ENCODE measurements around the gene CCDC9. TPM values are rescaled to one million over a fixed set of nuclear protein-coding genes. Genes with fewer than 3 reads are reported as not detected.
"Not testable (repeated sequence)": the region's sequence is repeated elsewhere in the genome, so short reads cannot be mapped to it uniquely, and the experiment has no call there.

The CCDC9 gene
- total RNA-seq, 1 experiment from 2014 or later = 6.1 TPM

DNA sequence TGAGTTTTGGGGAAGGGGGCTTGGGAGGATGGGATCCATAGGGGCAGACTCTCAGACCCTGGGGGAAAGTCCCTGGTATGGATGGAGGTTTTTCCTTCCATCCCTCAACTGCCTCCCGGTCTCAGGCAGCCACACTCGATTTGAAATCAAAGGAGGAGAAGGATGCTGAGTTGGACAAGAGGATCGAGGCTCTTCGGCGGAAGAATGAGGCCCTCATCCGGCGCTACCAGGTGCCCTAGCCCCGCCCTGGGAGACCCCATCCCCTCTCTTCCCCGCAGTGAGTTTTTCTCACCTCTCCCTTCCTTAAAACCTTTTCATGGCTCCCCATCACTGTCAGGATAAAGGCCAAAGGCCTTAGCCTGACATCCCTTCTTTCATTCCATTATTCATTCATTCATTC is 2.1 kb downstream of the CCDC9 start:
- DNase-seq (ENCODE audit: extremely low read depth, low read depth) = no peak

DNA sequence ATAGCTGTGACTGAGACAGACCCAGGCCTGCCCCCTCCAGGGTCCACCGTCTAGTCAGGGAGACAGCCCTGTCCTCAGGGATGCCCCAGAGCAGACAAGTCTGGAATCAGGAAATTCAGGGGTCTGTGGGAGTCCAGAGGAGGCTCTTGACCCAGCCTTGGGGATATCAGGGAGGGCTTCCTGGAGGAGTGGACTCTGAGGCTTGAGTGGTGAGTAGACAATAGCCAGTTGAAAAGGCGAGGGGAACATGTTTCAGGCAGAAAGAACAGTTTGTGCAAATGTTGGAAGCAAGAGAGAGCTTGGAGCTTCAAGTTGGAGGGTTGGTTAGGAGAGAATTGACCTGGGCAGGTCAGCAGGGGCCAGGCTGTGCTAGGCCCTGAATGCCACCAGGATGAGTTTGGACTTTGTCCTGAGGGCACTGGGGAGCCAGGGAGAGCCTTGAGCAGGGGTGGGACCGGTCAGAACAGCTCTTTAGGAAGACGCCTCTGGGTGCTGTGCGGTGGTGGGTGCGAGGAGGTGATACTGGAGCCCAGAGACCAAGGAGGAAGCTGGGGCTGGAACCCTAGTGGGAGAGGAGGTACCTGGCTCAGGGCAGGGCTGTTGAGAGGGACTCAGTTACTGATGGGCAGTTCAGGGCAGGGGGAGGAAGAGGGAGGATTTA is 2.7 kb downstream of the CCDC9 start:
- DNase-seq (ENCODE audit: extremely low read depth, low read depth) = no peak

DNA sequence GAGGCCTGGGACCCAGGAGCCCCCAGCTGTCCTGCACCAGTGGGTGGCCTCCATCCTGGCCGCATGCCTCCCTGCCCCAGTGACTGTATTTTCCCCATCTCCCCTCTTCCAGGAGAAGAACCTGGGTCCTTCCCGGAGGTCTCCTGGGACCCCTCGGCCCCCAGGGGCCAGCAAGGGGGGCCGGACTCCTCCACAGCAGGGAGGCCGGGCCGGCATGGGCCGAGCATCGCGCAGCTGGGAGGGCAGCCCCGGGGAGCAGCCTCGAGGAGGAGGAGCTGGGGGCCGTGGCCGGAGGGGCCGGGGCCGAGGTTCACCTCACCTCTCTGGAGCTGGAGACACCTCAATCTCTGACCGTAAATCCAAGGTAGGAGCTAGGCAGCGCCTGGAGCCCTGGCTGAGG is 4.2 kb downstream of the CCDC9 start:
- no peak for DNase-seq (ENCODE audit: extremely low read depth, low read depth)

DNA sequence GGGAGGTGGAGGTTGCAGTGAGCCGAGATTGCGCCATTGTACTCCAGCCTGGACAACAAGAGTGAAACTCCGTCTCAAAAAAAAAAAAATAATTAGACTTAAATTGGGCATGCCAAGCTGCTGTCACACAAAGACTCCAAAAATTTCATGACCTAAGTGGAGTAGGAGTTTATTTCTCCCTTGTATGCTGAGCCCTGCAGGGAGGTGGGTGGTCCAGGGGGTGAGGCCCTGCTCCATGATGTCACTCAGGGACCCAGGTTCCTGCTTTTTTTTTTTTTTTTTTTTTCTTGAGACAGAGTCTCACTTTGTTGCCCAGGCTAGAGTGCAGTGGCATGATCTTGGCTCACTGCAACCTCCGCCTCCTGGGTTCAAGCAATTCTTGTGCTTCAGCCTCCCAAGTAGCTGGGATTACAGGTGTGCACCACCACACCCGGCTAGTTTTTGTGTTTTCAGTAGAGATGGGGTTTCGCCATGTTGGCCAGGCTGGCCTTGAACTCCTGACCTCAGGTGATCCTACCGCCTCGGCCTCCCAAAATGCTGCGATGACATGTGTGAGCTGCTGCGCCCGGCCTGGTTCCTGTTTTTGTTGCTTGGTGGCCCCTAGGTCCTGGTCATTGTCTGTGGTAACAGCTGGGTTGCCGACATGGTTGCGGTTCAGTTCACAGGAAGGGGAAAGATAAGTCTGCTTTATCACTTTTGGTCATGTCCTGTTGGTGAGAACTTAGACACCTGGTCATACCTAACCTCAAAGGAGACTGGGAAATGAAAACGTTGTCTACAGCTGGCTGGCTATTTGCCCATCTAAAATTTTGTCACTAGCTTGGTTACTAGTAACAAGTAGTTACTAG is 5.8 kb downstream of the CCDC9 start:
- not testable (repeated sequence) for DNase-seq (ENCODE audit: extremely low read depth, low read depth)

DNA sequence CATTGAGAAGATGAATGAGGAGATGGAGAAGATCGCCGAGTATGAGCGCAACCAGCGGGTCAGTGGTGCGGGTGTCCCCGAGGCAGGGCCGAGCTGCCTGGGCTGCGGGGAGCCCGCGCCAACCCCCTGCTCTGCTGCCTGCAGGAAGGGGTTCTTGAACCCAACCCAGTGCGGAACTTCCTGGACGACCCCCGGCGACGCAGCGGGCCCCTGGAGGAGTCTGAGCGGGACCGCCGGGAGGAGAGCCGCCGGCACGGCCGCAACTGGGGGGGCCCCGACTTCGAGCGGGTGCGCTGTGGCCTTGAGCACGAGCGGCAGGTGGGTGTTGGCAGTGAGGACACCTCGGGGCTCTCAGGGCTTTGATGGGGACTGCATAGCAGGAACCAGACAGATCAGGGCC is 8.3 kb downstream of the CCDC9 start:
- no peak for DNase-seq (ENCODE audit: extremely low read depth, low read depth)

DNA sequence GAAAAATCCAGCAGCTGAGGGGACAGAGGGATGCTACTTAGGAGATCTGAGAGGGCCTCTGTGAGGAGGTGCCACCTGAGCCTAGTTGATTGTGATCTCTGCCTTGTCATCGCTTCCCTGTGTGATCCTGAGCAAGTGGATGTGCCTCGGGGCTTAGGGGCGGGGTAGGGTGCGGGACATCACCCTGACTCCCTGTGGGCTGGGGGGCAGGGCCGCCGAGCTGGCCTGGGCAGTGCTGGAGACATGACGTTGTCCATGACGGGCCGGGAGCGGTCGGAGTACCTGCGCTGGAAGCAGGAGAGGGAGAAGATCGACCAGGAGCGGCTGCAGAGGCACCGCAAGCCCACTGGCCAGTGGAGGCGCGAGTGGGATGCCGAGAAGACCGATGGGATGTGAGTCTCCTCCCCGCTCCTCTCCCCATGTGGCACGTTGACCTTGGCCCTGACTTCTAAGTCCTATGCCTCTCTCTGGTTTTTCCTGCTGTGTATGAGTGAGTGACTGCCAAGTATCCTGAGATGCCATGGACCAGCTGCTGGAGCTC is 10.1 kb downstream of the CCDC9 start:
- no peak for DNase-seq (ENCODE audit: extremely low read depth, low read depth)

DNA sequence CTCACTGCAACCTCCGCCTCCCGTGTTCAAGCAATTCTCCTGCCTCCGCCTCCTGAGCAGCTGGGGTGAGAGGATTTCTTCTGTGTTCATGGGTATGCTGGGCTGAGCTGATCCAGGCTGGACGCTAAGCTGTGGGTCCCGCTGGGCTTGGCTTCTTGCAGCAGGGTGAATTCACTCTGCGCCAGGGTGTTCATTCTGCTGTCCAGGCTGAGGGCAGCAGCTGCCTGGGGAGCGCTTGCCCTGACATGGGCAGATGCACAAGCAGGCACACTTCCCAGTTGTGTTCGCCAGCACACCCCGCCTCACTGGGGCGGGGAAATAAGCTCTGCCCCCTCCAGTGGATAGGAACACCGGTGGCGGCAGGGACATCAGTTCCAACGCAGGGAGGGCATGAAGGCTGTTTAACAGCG is 11.0 kb downstream of the CCDC9 start:
- DNase-seq (ENCODE audit: extremely low read depth, low read depth) = no peak

DNA sequence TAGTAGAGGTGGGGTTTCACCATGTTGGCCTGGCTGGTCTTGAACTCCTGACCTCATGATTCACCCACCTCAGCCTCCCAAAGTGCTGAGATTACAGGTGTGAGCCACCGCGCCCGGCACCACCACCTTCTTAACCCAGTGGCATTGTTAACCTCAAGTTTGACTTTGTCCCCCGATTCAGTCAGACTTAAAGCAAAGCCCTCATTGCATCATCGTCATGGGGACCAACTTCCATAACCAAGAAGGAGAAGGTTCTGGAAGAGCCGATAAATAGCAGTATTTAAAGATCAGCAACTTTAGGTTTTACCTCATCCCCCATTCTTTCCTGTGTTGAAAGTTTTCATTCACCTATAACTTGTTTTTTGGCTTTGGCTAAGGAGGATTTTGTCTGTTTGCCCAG is 11.7 kb downstream of the CCDC9 start:
- no peak for DNase-seq (ENCODE audit: extremely low read depth, low read depth)

DNA sequence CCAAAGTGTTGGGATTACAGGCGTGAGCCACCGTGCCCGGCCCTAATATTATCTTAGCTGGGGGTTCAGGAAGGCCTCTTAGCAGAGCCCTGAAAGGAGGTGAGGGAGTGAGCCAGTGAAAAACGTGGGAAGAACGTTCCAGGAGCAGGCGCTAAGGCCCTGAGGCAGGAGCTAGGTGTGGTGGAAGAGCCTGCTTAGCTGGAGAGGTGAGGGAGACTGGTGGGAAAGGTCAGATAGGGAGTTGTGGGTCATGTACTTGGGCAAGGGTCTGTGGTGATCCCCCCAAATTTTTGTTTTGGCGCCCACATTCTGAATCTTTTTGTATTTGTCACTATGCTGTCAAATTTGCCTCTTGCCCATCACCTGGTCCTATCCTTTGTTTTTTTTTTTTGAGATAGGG is 13.3 kb downstream of the CCDC9 start:
- no peak for DNase-seq (ENCODE audit: extremely low read depth, low read depth)

DNA sequence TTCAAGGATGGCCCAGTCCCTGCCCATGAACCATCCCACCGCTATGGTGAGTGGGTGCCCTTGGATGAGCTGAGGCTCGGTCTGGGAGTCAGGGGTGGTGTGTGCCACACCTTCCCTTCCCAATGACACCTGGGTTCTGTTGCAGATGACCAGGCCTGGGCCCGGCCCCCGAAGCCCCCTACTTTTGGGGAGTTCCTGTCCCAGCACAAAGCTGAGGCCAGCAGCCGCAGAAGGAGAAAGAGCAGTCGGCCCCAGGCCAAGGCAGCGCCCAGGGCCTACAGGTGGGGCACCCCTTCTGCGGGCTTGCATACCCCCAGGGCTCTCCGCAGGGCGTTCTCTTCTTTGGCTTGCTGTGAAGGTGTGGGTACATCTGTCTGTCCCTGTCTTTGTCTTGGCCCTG is 14.1 kb downstream of the CCDC9 start:
- DNase-seq (ENCODE audit: extremely low read depth, low read depth) = no peak

DNA sequence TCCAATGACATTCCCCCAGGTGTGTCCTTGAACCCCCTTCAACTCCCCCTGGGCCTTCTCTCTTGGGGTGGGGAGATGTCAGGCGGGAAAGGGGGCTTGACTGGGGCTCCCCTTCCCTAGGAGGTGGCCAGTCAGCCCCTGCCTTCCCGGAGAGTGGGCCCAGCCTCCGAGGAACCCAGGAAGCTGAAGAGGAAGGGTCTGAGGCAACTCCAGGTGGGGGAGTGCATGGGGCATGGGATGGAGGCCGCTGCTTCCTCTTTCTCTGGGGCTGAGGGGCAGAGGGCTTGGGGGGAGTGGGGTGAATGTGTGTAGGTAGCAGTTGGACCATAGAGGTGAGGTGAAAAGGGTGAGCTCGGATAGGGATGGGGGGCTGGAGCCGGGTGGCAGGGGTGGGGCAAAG is 15.6 kb downstream of the CCDC9 start:
- no peak for DNase-seq (ENCODE audit: extremely low read depth, low read depth)

DNA sequence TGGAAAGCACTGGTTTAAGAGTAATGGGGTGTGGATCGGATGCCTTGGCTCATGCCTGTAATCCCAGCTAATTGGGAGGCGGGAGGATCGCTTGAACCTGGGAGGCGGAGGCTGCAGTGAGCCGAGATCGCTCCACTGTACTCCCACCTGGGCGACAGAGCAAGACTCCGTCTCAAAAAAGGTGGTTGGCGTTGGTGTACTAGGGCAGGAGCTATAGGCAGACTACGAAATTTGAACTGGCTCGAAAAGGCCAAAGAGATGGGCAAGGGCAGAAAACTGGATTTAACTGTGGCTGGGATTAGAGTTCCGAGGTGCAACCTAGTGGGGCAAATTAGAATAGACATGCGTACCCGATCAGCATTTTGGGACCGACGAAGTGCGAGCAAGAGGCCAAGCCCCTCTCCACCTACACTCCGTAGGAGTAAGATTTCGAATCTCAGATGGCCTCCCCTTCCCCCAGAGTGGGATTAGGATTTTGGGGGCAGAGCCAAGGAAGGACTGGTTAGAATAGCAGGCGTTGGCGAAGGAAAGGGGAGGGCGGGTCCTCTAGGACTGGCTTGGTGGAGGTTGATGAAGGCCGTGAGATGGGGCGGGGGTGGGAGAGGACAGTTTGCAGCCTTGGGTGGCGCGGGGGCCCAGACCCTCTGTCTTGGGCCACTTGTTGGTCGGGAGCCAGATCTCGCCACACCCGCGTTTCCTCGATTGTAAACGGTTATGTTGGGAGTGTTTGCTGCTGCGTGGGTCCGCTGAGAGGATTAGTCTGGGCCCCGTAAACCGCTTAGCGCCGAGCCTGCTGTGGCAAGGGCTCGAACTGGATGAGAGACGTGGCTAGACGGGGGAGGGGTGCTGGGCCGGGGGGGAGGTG is 16.4 kb downstream of the CCDC9 start:
- DNase-seq (ENCODE audit: extremely low read depth, low read depth) = no peak

DNA sequence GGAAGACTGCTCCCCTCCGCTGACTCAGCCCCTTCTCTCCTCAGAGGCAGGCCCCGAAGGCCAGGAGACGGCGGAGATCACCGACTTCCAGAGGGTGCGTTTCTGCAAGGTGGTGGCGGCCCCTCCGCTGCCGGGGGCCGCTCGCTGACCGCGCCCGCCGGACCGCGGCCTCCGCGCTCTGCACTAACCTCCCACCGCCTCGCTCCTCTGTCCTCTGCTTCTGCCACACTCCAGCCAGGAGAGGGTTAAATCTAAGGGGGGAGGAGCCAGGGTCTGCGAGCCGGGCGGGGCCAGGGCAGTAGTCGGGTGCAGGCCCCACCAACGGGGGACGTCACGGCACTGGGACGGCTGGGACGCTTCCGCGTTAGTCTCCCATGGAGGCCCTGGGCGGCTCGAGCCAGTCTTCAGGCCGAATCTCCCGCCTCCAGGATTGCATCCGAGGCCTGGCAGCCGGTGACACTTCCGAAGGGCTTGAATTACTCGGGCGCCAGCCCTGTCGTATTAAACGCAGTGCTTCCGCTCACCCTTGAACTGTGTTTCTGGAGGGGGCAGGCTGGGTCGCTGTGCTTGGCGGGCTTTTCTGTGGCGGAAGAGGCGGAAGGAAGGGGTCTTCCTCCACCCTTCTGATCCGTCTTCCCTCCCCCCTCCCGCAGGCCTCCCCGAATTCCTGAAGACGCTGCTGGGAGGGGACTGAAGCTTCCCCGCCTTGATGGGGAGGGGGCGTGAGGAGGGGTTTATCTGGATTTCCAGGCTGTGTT is 17.2 kb downstream of the CCDC9 start:
- peak; percentile 77 for DNase-seq (ENCODE audit: extremely low read depth, low read depth)

DNA sequence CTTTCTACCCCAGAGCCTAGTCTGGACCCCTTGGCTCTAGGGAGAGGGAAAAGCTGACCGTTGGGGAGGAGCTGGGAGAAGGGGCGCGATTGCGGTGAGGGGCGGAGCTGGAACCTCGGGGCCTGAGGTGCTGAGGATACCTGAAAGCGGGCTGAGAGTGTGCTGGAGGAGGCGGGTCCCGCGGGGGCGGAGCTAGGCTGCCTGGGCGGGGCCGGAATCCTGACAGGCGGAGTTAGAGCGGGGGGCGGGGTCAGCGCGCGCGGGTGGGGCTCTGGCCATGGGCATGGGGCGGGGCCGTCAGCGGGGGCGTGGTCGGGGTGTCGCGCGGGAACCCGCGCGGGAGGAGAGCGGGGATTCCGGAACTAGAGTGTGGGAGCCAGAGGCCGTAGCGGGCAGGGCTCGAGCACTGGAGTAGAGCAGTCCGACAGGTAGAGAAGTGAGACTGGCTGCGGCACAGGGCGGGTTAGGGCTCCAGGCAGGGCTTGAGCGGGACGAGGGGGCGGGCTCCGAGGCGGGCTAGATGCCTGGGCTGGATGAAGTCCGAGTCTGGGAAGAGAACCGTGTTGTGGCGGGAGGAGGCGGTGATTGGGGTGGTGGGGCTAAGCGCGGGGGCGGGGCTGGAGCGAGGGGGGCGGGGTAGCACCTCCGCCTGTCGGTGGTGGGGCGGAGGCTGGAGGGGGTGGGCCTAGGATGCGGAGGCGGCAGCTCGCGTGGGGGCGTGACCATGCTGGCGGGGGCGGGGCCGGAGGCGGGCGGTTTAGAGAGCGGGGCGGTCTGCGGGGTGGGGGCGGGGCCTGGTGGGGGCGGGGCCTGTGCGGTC is 18.0 kb downstream of the CCDC9 start, which contains the start of gene INAFM1:
INAFM1 (plus strand) TSS at position 815 of the 820 bp plus-strand sequence. CDS start 35 bp downstream, outside the sequence.
- DNase-seq (ENCODE audit: extremely low read depth, low read depth) = peak; percentile 85

DNA sequence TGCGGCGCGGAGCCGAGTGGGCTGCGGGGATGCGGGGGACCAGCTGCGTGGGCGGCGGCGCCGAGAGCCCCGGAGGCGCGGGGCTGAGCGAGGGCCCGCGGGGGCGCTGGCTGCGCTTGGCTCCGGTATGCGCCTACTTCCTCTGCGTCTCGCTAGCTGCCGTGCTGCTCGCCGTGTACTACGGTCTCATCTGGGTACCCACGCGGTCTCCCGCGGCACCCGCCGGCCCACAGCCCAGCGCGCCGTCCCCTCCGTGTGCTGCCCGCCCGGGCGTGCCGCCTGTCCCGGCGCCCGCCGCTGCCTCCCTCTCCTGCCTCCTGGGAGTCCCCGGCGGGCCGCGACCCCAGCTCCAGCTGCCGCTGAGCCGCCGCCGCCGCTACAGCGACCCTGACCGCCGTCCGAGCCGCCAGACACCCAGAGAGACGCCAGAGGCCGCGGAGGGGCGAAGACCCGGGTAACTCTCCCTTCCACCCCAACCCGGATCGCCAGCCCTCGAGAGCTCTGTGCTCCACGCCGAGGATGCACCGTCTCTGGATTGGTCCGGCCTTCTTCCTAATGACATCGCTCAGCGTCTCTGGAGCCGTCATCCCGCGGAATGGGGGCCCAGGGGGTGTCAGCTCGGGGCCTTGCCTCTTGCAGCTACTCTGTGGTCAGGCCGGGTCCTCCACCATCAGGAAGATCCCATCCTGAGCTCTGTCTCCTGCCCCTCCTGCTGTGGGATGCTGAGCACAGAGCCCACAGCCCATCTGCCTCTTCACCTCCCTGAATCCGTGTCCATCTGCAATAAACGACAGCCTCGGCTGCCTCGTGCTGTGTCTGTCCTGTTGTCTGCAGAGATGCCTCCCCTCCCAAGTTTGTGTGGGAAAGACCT is 18.8 kb downstream of the CCDC9 start:
- no peak for DNase-seq (ENCODE audit: extremely low read depth, low read depth)

DNA sequence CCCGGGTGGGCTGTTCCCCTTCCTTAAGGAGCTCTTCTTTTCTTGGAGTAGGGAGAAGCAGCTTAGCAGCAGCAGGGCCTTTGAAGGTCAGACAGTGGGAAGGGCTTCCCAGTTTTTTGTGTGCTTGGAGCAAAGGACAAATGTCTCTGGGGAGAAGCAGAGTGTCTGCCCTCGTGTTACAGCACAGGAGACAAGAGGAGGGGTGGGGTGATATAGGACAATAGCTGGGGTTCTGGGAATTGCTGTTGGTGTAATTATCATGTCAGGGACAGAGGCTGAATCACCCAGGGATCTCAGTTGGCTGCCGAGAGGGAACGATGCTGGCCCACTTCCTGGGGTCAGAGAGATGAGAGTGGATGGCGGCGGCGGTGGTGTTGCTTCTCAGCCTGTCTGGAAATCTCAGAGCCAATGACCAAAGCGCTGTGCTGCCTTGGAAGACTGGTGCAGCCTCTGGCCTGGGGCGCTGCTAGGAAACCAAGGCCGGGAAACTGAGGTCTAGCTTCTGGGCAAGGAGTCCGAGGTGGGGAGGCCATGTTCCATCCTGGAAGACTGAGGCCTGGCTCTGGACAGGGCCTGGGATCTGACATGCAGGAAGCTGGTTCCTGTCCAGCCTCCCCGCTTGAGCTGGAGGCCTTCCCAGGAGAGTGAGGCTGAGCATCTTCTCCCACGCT is 19.6 kb downstream of the CCDC9 start:
- no peak for DNase-seq (ENCODE audit: extremely low read depth, low read depth)

DNA sequence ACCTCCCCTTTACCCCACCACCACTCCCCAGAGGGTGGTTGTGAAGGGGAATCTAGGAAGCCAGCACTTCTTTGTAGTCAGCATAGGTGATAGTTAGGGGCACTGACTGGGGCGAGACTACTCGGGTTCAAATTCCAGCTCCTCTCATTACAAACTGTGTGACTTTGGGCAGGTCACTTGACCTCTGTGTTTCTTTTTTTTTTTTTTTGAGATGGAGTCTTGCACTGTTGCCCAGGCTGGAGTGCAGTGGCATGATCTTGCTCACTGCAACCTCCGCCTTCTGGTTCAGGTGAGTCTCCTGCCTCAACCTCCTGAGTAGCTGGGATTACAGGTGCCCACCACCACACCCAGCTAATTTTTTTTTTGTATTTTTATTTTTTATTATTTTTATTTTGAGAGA is 20.2 kb downstream of the CCDC9 start:
- DNase-seq (ENCODE audit: extremely low read depth, low read depth) = not testable (repeated sequence)
